ENCODE data around the gene SUSD3. TPM values are rescaled to one million over a fixed set of nuclear protein-coding genes. Genes with fewer than 3 reads are reported as not detected.

Gene SUSD3
- total RNA-seq, 1 experiment from 2014 or later, result 5.0 TPM

DNA sequence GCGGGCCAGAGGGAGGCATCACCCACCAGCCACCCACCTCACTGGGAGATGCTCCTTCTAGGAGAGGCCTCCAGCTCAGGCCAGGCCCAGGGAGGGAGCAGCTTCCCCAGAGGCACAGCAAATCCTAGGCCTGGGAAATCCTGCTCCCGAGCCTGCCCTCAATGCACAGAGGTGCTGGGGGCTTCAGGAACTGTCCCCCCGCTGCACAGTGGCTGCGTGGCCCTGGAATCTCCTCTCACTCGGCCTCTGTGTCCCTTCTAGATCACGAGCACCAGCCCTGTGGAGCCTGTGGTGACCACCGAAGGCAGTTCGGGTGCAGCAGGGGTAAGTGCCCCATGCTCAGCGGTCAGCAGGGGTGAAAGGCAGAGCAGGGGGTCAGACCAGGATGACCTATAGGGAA lies 36.4 kb upstream of the SUSD3 start:
- DNase-seq (ENCODE audit: low read depth, low spot score), result no peak
- H3K4me1 ChIP-seq (ENCODE audit: control insufficient read depth, insufficient read depth, low read length), result no peaks in the 10 kb centered on the region
- TF ChIP-seq SIN3A (IDR thresholded peaks at IDR 0.05; ENCODE audit: borderline replicate concordance, insufficient read depth, low read depth, low read length), result no peak
- no peak for TF ChIP-seq TCF7L2 (IDR thresholded peaks at IDR 0.05; ENCODE audit: low read depth, low read length)
- TF ChIP-seq, protein P1, sequence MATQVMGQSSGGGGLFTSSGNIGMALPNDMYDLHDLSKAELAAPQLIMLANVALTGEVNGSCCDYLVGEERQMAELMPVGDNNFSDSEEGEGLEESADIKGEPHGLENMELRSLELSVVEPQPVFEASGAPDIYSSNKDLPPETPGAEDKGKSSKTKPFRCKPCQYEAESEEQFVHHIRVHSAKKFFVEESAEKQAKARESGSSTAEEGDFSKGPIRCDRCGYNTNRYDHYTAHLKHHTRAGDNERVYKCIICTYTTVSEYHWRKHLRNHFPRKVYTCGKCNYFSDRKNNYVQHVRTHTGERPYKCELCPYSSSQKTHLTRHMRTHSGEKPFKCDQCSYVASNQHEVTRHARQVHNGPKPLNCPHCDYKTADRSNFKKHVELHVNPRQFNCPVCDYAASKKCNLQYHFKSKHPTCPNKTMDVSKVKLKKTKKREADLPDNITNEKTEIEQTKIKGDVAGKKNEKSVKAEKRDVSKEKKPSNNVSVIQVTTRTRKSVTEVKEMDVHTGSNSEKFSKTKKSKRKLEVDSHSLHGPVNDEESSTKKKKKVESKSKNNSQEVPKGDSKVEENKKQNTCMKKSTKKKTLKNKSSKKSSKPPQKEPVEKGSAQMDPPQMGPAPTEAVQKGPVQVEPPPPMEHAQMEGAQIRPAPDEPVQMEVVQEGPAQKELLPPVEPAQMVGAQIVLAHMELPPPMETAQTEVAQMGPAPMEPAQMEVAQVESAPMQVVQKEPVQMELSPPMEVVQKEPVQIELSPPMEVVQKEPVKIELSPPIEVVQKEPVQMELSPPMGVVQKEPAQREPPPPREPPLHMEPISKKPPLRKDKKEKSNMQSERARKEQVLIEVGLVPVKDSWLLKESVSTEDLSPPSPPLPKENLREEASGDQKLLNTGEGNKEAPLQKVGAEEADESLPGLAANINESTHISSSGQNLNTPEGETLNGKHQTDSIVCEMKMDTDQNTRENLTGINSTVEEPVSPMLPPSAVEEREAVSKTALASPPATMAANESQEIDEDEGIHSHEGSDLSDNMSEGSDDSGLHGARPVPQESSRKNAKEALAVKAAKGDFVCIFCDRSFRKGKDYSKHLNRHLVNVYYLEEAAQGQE (IDR thresholded peaks at IDR 0.05; ENCODE audit: insufficient read depth in 1 of 2, low read depth in 2 of 2, low read length in 1 of 2), result no peak
- TF ChIP-seq POLR2AphosphoS5 (IDR thresholded peaks at IDR 0.05; ENCODE audit: low read depth, low read length), result no peak
- no peak for TF ChIP-seq CTCF (IDR thresholded peaks at IDR 0.05)
- H3K4me3 ChIP-seq (ENCODE audit: low read depth in 2 of 2, low read length in 2 of 2), result no peak overlapping the region
- intact Hi-C loops (cut with micrococcal nuclease; ENCODE audit: unreplicated experiment) (no loop called here), in situ Hi-C loops (cut with HindIII; ENCODE audit: low pct_unique_long_range_greater_than_20kb, low sequenced_read_pairs) (no loop called here)
- no peaks in the 10 kb centered on the region for H3K27me3 ChIP-seq (ENCODE audit: control insufficient read depth, insufficient read depth, low read length)
- H3K27ac ChIP-seq (ENCODE audit: low read length), result no peak overlapping the region
- no TSS peak for BruUV-seq (replicated peaks)
- H3K9me3 ChIP-seq (ENCODE audit: control insufficient read depth, insufficient read depth, low read depth, low read length), result no peaks in the 10 kb centered on the region
- no peak for ATAC-seq
- ChIA-PET POLR2A (no interaction called here), CTCF (no interaction called here)
- no peaks in the 10 kb centered on the region for H3K36me3 ChIP-seq (ENCODE audit: control insufficient read depth, insufficient read depth, low read length)

- TF ChIP-seq POLR2AphosphoS5 (IDR thresholded peaks at IDR 0.05; ENCODE audit: low read depth, low read length), result no peak
- no peak for TF ChIP-seq TCF7L2 (IDR thresholded peaks at IDR 0.05; ENCODE audit: low read depth, low read length)
- no peak for TF ChIP-seq SIN3A (IDR thresholded peaks at IDR 0.05; ENCODE audit: borderline replicate concordance, insufficient read depth, low read depth, low read length)
- CTCF ChIA-PET, result no interaction called here
- in situ Hi-C loops (cut with HindIII; ENCODE audit: low pct_unique_long_range_greater_than_20kb, low sequenced_read_pairs) (no loop called here), intact Hi-C loops (cut with micrococcal nuclease; ENCODE audit: unreplicated experiment) (no loop called here)
- ATAC-seq, result no peak; the same call in 1 of the 2 replicates
- Histone ChIP-seq H3K36me3 (ENCODE audit: control insufficient read depth, insufficient read depth, low read length) (no peaks in the 10 kb centered on the region), H3K9me3 (ENCODE audit: control insufficient read depth, insufficient read depth, low read depth, low read length) (no peaks in the 10 kb centered on the region), H3K27me3 (ENCODE audit: control insufficient read depth, insufficient read depth, low read length) (no peaks in the 10 kb centered on the region), H3K4me1 (ENCODE audit: control insufficient read depth, insufficient read depth, low read length) (no peaks in the 10 kb centered on the region), H3K4me3 (ENCODE audit: low read depth in 2 of 2, low read length in 2 of 2) (no peak overlapping the region), H3K27ac (ENCODE audit: low read length) (no peak overlapping the region)
- POLR2A ChIA-PET, result no interaction called here
- no peak for DNase-seq (ENCODE audit: low read depth, low spot score)
- no TSS peak for BruUV-seq (replicated peaks)
These were observed 35.6 kb upstream of the SUSD3 start for GRCh38 chr9:93022721-93023520.

- POLR2A ChIA-PET, result no interaction called here
- intact Hi-C loops (cut with micrococcal nuclease; ENCODE audit: unreplicated experiment), result no loop called here
These were observed 35.0 kb upstream of the SUSD3 start for GRCh38 chr9:93023521-93023815.

More at GRCh38 chr9:93023521-93023815, 35.0 kb upstream of the SUSD3 start:
- CTCF ChIA-PET, result no interaction called here
- no TSS peak for BruUV-seq (replicated peaks)
- no peak overlapping the region for H3K4me3 ChIP-seq (ENCODE audit: low read depth in 2 of 2, low read length in 2 of 2)
- no peaks in the 10 kb centered on the region for H3K4me1 ChIP-seq (ENCODE audit: control insufficient read depth, insufficient read depth, low read length)
- no peaks in the 10 kb centered on the region for H3K9me3 ChIP-seq (ENCODE audit: control insufficient read depth, insufficient read depth, low read depth, low read length)
- no peaks in the 10 kb centered on the region for H3K27me3 ChIP-seq (ENCODE audit: control insufficient read depth, insufficient read depth, low read length)
- ATAC-seq (no peak), DNase-seq (ENCODE audit: low read depth, low spot score) (no peak)
- in situ Hi-C loops (cut with HindIII; ENCODE audit: low pct_unique_long_range_greater_than_20kb, low sequenced_read_pairs), result no loop called here
- no peaks in the 10 kb centered on the region for H3K36me3 ChIP-seq (ENCODE audit: control insufficient read depth, insufficient read depth, low read length)
- H3K27ac ChIP-seq (ENCODE audit: low read length), result no peak overlapping the region
- TF ChIP-seq POLR2AphosphoS5 (IDR thresholded peaks at IDR 0.05; ENCODE audit: low read depth, low read length) (no peak), SIN3A (IDR thresholded peaks at IDR 0.05; ENCODE audit: borderline replicate concordance, insufficient read depth, low read depth, low read length) (no peak), TCF7L2 (IDR thresholded peaks at IDR 0.05; ENCODE audit: low read depth, low read length) (no peak), CTCF (IDR thresholded peaks at IDR 0.05) (no peak)
- TF ChIP-seq, protein P1 (IDR thresholded peaks at IDR 0.05; ENCODE audit: insufficient read depth in 1 of 2, low read depth in 2 of 2, low read length in 1 of 2), result no peak
